Mammary epithelial cell (primary cell): Measurements from ENCODE around the gene MKS1.

Experiments used
- EZH2 ChIP-seq: IDR thresholded peaks from 2 replicates; pipeline ENCODE4 v1.6.1; 2012; ENCODE audit warnings: low read length, inconsistent platforms, borderline replicate concordance
- TF ChIP-seq, protein P1 (sequence below), 2 donors: IDR thresholded peaks in 1 of 2; conservative IDR thresholded peaks in 1 of 2; 2 replicates each; pipeline ENCODE4 v1.5.1; 2011 to 2012; ENCODE audit warnings: inconsistent platforms in 2 of 2, low read length in 2 of 2, mild to moderate bottlenecking in 2 of 2, control low read depth in 1 of 2, low read depth in 1 of 2; ENCODE audit not compliant: insufficient read depth in 1 of 2; ENCODE audit errors: extremely low read depth in 1 of 2

DNA sequence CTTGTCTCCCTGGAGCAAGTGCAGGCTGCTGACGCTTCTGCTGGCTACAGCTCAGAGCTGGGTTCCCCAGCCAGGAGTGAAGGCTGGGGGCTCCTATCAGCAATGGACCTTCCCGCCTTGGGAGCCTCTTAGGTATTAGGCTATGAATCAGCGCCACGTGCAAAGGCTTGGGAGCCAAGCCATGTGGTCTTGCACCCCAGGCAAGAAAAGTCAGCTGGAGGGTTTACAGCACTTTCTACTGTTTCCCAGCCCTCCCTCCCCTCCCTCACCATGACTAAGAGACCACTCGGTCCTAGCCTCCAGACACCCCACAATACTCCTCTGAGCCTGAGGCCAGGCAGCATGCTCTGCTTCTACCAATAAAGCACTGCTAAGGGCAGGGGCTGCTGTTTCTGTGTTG, 14.3 kb downstream of the MKS1 start:
- TF ChIP-seq, protein P1, sequence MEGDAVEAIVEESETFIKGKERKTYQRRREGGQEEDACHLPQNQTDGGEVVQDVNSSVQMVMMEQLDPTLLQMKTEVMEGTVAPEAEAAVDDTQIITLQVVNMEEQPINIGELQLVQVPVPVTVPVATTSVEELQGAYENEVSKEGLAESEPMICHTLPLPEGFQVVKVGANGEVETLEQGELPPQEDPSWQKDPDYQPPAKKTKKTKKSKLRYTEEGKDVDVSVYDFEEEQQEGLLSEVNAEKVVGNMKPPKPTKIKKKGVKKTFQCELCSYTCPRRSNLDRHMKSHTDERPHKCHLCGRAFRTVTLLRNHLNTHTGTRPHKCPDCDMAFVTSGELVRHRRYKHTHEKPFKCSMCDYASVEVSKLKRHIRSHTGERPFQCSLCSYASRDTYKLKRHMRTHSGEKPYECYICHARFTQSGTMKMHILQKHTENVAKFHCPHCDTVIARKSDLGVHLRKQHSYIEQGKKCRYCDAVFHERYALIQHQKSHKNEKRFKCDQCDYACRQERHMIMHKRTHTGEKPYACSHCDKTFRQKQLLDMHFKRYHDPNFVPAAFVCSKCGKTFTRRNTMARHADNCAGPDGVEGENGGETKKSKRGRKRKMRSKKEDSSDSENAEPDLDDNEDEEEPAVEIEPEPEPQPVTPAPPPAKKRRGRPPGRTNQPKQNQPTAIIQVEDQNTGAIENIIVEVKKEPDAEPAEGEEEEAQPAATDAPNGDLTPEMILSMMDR (conservative IDR thresholded peaks at IDR 0.05 in 1 of 2, IDR thresholded peaks at IDR 0.05 in 1 of 2; ENCODE audit: extremely low read depth in 1 of 2, insufficient read depth in 1 of 2, low read depth in 1 of 2, low read length in 2 of 2), result no peak
- TF ChIP-seq EZH2, result no peak
